Hippocampal formation (tissue), 2 donors: ENCODE results near the gene IRX3.
"Not testable (repeated sequence)": the region's sequence is repeated elsewhere in the genome, so short reads cannot be mapped to it uniquely, and the experiment has no call there.

ENCODE experiments used
- DNase-seq, 2 donors: peaks; one replicate each; lab custom pipeline; 2025; lab: John Stamatoyannopoulos, UW

Gene IRX3

GRCh38 chr16:54275956-54276355 is 10.6 kb downstream of the IRX3 start:
- DNase-seq, result no peak

GRCh38 chr16:54273566-54273965 is 13.0 kb downstream of the IRX3 start:
- DNase-seq, result no peak

GRCh38 chr16:54270711-54271110 is 15.9 kb downstream of the IRX3 start:
- no peak for DNase-seq

- no peak for DNase-seq
Observed at GRCh38 chr16:54269461-54269860, 17.1 kb downstream of the IRX3 start.

- no peak for DNase-seq
Observed at GRCh38 chr16:54268766-54269165, 17.8 kb downstream of the IRX3 start.

- no peak for DNase-seq
Observed at GRCh38 chr16:54268340-54268739, 18.2 kb downstream of the IRX3 start.

GRCh38 chr16:54266363-54266955 is 20.1 kb downstream of the IRX3 start:
- DNase-seq, result no peak

- DNase-seq, result no peak
Observed at GRCh38 chr16:54265575-54266107, 20.9 kb downstream of the IRX3 start.

GRCh38 chr16:54253118-54253517 is 33.5 kb downstream of the IRX3 start:
- DNase-seq, result no peak

GRCh38 chr16:54248863-54249710 is 37.5 kb downstream of the IRX3 start:
- no peak for DNase-seq

- DNase-seq, result not testable (repeated sequence)
Observed at GRCh38 chr16:54247705-54248104, 38.9 kb downstream of the IRX3 start.

- DNase-seq, result no peak
Observed at GRCh38 chr16:54246454-54246821, 40.1 kb downstream of the IRX3 start.

GRCh38 chr16:54245788-54246453 is 40.7 kb downstream of the IRX3 start:
- no peak for DNase-seq

GRCh38 chr16:54244061-54244886 is 42.3 kb downstream of the IRX3 start:
- no peak for DNase-seq

- no peak for DNase-seq
Observed at GRCh38 chr16:54243202-54243601, 43.4 kb downstream of the IRX3 start.

GRCh38 chr16:54242199-54242598 is 44.4 kb downstream of the IRX3 start:
- DNase-seq, result no peak

- no peak for DNase-seq
Observed at GRCh38 chr16:54241525-54241924, 45.1 kb downstream of the IRX3 start.

GRCh38 chr16:54240271-54241129 is 46.1 kb downstream of the IRX3 start:
- no peak for DNase-seq

- no peak for DNase-seq
Observed at GRCh38 chr16:54239456-54239855, 47.1 kb downstream of the IRX3 start.

- no peak for DNase-seq
Observed at GRCh38 chr16:54236773-54237172, 49.8 kb downstream of the IRX3 start.

- no peak for DNase-seq
Observed at GRCh38 chr16:54233615-54234014, 53.0 kb downstream of the IRX3 start.
